ENCODE data around the gene OR12D3.
"Not testable (repeated sequence)": the region's sequence is repeated elsewhere in the genome, so short reads cannot be mapped to it uniquely, and the experiment has no call there.

OR12D3 gene

DNA sequence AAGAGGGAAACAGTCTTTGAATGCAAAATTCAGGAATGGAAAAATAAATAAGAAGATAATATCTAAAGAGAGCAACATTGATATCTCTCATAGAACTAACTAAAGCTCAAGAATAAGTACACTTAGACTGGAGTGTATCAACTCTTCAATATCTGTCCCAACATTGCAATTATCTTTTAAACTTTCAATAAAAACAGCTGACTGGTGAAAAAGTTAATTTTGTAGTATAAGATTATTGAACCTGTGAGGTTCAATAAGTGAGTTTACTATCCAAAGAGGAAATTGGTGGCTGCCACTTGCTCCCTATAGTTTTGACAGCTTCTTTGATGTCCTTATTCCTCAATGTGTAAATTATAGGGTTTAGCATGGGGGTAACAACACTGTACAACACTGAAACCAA, 20.1 kb downstream of the OR12D3 start:
- H3K36me3 ChIP-seq, result no peaks in the 10 kb centered on the region
- H3K4me3 ChIP-seq (ENCODE audit: low read depth in 1 of 2, low read length in 1 of 2), result no peak overlapping the region
- H3K9me3 ChIP-seq, result no peaks in the 10 kb centered on the region
- no peak overlapping the region for H3K27ac ChIP-seq
- TF ChIP-seq, protein P1, sequence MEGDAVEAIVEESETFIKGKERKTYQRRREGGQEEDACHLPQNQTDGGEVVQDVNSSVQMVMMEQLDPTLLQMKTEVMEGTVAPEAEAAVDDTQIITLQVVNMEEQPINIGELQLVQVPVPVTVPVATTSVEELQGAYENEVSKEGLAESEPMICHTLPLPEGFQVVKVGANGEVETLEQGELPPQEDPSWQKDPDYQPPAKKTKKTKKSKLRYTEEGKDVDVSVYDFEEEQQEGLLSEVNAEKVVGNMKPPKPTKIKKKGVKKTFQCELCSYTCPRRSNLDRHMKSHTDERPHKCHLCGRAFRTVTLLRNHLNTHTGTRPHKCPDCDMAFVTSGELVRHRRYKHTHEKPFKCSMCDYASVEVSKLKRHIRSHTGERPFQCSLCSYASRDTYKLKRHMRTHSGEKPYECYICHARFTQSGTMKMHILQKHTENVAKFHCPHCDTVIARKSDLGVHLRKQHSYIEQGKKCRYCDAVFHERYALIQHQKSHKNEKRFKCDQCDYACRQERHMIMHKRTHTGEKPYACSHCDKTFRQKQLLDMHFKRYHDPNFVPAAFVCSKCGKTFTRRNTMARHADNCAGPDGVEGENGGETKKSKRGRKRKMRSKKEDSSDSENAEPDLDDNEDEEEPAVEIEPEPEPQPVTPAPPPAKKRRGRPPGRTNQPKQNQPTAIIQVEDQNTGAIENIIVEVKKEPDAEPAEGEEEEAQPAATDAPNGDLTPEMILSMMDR (IDR thresholded peaks at IDR 0.05), result no peak
- H3K4me1 ChIP-seq (ENCODE audit: control insufficient read depth in 1 of 2, insufficient read depth in 1 of 2, low read depth in 1 of 2, low read length in 1 of 2), result no peaks in the 10 kb centered on the region
- H3K27me3 ChIP-seq, result peaks cover 9% of the 10 kb centered on the region

DNA sequence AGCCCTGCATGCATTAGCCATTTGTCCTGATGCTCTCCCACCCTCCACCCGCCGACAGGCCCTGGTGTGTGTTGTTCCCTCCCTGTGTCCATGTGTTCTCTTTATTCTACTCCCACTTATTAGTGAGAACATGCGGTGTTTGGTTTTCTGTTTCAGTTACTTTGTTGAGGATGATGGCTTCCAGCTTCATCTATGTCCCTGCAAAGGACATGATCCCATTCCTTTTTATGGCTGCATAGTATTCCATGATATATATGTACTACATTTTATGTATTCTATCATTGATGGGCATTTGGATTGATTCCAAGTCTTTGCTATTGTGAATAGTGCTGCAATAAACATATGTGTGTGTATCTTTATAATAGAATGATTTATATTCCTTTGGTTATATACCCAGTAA, 25.7 kb downstream of the OR12D3 start:
- not testable (repeated sequence) for H3K27me3 ChIP-seq; H3K4me3 ChIP-seq (ENCODE audit: low read depth in 1 of 2, low read length in 1 of 2); H3K36me3 ChIP-seq; H3K4me1 ChIP-seq (ENCODE audit: control insufficient read depth in 1 of 2, insufficient read depth in 1 of 2, low read depth in 1 of 2, low read length in 1 of 2); H3K27ac ChIP-seq; H3K9me3 ChIP-seq

DNA sequence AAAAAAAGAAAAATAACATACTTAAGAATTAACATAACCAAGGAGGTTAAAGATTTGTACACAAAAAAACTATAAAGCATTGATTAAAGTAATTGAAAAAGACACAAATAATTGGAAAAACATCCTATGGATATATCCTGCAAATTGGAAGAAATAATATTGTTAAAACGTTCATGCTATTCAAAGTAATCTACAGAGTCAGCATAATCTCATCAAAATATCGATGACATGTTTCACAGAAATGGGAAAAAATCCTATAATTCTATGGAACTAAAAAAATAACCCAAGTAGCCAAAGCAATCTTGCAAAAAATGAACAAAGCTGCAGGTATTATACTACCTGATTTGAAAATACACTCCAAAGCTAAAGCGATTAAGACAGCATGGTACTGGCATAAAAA, 29.7 kb downstream of the OR12D3 start:
- no peak overlapping the region for H3K4me3 ChIP-seq (ENCODE audit: low read depth in 1 of 2, low read length in 1 of 2)
- no peak overlapping the region for H3K27ac ChIP-seq
- H3K4me1 ChIP-seq (ENCODE audit: control insufficient read depth in 1 of 2, insufficient read depth in 1 of 2, low read depth in 1 of 2, low read length in 1 of 2), result no peaks in the 10 kb centered on the region
- no peaks in the 10 kb centered on the region for H3K9me3 ChIP-seq
- no peaks in the 10 kb centered on the region for H3K27me3 ChIP-seq
- no peaks in the 10 kb centered on the region for H3K36me3 ChIP-seq
- TF ChIP-seq, protein P1 (IDR thresholded peaks at IDR 0.05), result no peak

DNA sequence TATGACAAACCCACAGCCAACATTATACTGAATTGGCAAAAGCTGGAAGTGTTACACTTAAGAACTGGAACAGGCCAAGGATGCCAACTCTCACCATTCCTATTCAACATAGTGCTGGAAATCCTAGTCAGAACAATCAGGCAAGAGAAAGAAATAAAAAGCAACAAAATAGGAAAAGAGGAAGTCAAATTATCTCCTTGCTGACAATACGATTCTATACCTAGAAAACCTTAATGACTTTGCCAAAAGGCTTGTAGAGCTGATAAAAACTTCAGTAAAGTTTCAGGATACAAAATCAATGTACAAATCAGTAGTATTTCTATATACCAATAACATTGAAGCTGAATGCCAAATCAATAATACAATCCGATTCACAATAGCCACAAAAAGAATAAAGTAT, 38.8 kb downstream of the OR12D3 start:
- H3K9me3 ChIP-seq, result no peaks in the 10 kb centered on the region
- TF ChIP-seq, protein P1 (IDR thresholded peaks at IDR 0.05), result no peak
- H3K4me3 ChIP-seq (ENCODE audit: low read depth in 1 of 2, low read length in 1 of 2), result no peak overlapping the region
- no peaks in the 10 kb centered on the region for H3K4me1 ChIP-seq (ENCODE audit: control insufficient read depth in 1 of 2, insufficient read depth in 1 of 2, low read depth in 1 of 2, low read length in 1 of 2)
- no peaks in the 10 kb centered on the region for H3K27me3 ChIP-seq
- H3K27ac ChIP-seq, result no peak overlapping the region
- H3K36me3 ChIP-seq, result no peaks in the 10 kb centered on the region

DNA sequence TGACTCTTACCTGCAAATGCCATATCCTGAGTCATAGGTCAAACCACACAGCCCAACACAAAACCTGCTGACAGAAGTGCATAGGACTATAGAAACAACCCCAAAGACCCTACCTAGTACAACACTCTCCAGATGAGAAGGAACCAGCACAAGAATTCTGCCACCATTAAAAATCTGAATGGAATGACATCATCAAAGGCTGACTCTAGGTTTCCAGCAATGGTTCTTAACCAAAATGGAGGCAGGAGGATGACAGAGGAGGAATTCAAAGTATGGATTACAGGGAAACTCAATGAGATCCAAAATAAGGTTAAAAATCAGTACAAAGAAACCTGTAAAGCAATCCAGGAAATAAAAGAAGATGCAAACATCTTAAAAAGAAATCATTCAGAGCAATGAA, 42.4 kb downstream of the OR12D3 start:
- Histone ChIP-seq H3K4me3 (ENCODE audit: low read depth in 1 of 2, low read length in 1 of 2) (no peak overlapping the region), H3K4me1 (ENCODE audit: control insufficient read depth in 1 of 2, insufficient read depth in 1 of 2, low read depth in 1 of 2, low read length in 1 of 2) (no peaks in the 10 kb centered on the region), H3K36me3 (no peaks in the 10 kb centered on the region), H3K27ac (no peak overlapping the region), H3K9me3 (no peaks in the 10 kb centered on the region), H3K27me3 (no peaks in the 10 kb centered on the region)
- TF ChIP-seq, protein P1 (IDR thresholded peaks at IDR 0.05), result no peak

DNA sequence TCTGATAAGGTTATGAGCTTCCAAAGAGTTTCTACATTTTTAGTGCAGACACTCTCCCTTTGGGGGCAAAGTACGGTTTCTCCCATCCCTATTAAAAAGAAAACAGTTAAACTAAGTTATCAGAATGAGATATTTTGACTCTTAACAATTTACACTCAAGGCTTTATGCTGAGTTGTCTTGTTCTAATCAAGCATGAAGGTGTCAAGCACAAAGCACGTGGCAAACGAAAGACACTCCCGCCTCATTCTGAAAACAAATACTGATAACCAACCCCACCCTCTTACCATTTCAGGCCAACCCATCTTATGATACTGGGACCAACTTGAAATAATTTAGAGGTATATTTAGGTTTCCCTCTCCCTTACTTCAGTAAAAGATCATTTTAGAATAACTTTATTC, 49.3 kb downstream of the OR12D3 start:
- Histone ChIP-seq H3K9me3 (no peaks in the 10 kb centered on the region), H3K27me3 (no peaks in the 10 kb centered on the region), H3K27ac (no peak overlapping the region), H3K4me1 (ENCODE audit: control insufficient read depth in 1 of 2, insufficient read depth in 1 of 2, low read depth in 1 of 2, low read length in 1 of 2) (no peaks in the 10 kb centered on the region), H3K36me3 (no peaks in the 10 kb centered on the region), H3K4me3 (ENCODE audit: low read depth in 1 of 2, low read length in 1 of 2) (no peak overlapping the region)
- TF ChIP-seq, protein P1 (IDR thresholded peaks at IDR 0.05), result no peak
